ENCODE data around the gene ATG7.

Gene ATG7

GRCh38 chr3:11574981-11575669 is 302.9 kb downstream of the ATG7 start:
- TF ChIP-seq CTCF (IDR thresholded peaks at IDR 0.05): no peak

DNA sequence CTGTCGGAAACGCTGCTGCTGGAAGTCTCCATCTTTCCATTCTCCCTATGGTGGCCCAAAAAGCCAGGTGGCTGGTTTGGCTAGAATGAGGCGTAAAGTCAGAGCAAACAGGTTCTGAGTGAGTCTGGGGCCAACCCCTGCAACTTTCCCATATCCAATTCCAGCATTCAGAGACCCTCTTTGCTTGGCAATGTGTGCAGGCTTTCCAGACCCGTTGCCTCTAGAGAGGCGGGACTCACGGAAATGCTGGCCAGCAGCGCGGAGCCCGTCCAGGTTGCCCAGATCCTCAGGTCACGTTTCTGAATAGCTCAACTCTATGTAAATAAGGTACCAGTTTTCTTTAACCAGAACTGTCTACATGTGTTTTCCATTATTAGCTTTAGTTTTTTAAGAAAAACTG is 303.5 kb downstream of the ATG7 start:
- no peak for TF ChIP-seq CTCF (IDR thresholded peaks at IDR 0.05)

- TF ChIP-seq CTCF (IDR thresholded peaks at IDR 0.05): no peak
Measured at GRCh38 chr3:11576453-11576852, 304.3 kb downstream of the ATG7 start.

- no peak for TF ChIP-seq CTCF (IDR thresholded peaks at IDR 0.05)
Measured at GRCh38 chr3:11578169-11578568, 306.0 kb downstream of the ATG7 start.

DNA sequence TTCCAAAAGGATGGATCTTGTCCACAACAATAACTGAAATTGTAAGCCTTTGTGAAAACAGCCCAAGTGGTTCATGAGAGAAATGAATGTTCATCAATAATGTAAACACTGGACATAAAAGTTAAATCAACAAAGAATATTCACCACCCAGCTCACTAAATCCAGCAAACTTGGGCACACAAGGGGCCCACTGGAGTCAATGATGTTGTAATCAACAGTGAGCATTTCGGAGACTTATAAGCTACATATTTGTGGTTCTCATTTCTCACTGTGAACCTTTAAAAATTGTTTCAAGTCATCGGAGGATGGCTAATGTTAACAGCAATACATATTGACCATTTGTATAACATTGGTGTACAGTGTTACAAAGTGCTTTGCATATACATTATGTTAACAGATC is 308.4 kb downstream of the ATG7 start:
- TF ChIP-seq CTCF (IDR thresholded peaks at IDR 0.05): no peak

- no peak for TF ChIP-seq CTCF (IDR thresholded peaks at IDR 0.05)
Measured at GRCh38 chr3:11581237-11582190, 309.3 kb downstream of the ATG7 start.

GRCh38 chr3:11582191-11582968 is 310.2 kb downstream of the ATG7 start:
- no peak for TF ChIP-seq CTCF (IDR thresholded peaks at IDR 0.05)
